Keratinocyte (primary cell): Measurements from ENCODE around the gene AMDHD2.

Source experiments
- EZH2 ChIP-seq: IDR thresholded peaks from one replicate; pipeline ENCODE4 v1.6.1; 2012; ENCODE audit warnings: inconsistent platforms, mild to moderate bottlenecking, low read length, moderate library complexity
- TF ChIP-seq, protein P1 (sequence below), 3 experiments: IDR thresholded peaks in 1 of 3; conservative IDR thresholded peaks in 1 of 3; optimal IDR thresholded peaks in 1 of 3; 2 replicates in 2 of 3; 3 replicates in 1 of 3; pipeline versions ENCODE3 to v1.5.1; 2011; ENCODE audit warnings: low read length in 3 of 3, mild to moderate bottlenecking in 3 of 3, moderate library complexity in 2 of 3, control low read depth in 1 of 3, inconsistent platforms in 1 of 3; ENCODE audit not compliant: insufficient read depth in 2 of 3; ENCODE audit errors: extremely low read depth in 1 of 3

DNA sequence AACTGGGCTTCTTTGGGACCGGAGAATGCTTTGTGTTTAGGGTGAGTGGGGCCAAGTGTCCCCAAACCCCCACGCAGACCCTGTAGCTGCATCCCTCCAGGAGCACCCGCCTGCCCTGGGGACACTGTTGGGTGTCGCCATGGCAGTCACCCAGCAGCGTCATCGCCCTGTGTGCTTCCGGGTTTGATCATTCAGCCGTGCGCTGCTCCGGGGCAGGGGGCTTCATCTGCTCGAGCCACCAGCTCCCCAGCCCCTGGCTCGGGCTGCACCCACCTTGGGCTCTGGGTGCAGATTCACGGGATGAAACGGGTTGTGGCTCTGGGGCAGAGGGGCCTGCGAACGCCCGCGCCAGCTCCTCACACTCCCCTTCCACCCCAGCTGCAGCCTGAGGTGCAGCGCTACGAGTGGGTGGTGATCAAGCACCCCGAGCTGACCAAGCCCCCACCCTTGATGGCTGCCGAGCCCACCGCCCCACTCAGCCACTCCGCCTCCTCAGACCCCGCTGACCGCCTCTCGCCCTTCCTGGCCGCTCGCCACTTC lies 20.2 kb upstream of the AMDHD2 start:
- no peak for TF ChIP-seq EZH2
- TF ChIP-seq, protein P1, sequence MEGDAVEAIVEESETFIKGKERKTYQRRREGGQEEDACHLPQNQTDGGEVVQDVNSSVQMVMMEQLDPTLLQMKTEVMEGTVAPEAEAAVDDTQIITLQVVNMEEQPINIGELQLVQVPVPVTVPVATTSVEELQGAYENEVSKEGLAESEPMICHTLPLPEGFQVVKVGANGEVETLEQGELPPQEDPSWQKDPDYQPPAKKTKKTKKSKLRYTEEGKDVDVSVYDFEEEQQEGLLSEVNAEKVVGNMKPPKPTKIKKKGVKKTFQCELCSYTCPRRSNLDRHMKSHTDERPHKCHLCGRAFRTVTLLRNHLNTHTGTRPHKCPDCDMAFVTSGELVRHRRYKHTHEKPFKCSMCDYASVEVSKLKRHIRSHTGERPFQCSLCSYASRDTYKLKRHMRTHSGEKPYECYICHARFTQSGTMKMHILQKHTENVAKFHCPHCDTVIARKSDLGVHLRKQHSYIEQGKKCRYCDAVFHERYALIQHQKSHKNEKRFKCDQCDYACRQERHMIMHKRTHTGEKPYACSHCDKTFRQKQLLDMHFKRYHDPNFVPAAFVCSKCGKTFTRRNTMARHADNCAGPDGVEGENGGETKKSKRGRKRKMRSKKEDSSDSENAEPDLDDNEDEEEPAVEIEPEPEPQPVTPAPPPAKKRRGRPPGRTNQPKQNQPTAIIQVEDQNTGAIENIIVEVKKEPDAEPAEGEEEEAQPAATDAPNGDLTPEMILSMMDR (optimal IDR thresholded peaks at IDR 0.05 in 1 of 3, IDR thresholded peaks at IDR 0.05 in 1 of 3, conservative IDR thresholded peaks at IDR 0.05 in 1 of 3; ENCODE audit: extremely low read depth in 1 of 3, insufficient read depth in 2 of 3, low read length in 3 of 3), result no peak
